ENCODE results near the gene DLG2.

GRCh38 chr11:85048801-85049200 is 578.3 kb downstream of the DLG2 start:
- no peak for TF ChIP-seq CTCF (IDR thresholded peaks at IDR 0.05; ENCODE audit: low read depth, low read length, missing input control)
- no peak for TF ChIP-seq YY1 (IDR thresholded peaks at IDR 0.05)
- no peak for TF ChIP-seq EGR1 (IDR thresholded peaks at IDR 0.05; ENCODE audit: low read depth in 2 of 2)
- no peak for TF ChIP-seq RAD21 (IDR thresholded peaks at IDR 0.05)
- TF ChIP-seq GABPA (IDR thresholded peaks at IDR 0.05 in 1 of 2, conservative IDR thresholded peaks at IDR 0.05 in 1 of 2): no peak
- TF ChIP-seq ZBTB33 (IDR thresholded peaks at IDR 0.05): no peak
- TF ChIP-seq REST (IDR thresholded peaks at IDR 0.05): no peak
- TF ChIP-seq TAF1 (conservative IDR thresholded peaks at IDR 0.05): no peak
- TF ChIP-seq FOXA1 (IDR thresholded peaks at IDR 0.05): no peak
- no peak for TF ChIP-seq SP1 (IDR thresholded peaks at IDR 0.05)
